ENCODE measurements around the gene IL1RN. TPM values are rescaled to one million over a fixed set of nuclear protein-coding genes. Genes with fewer than 3 reads are reported as not detected.

The IL1RN gene
- total and polyA plus RNA-seq, 2 of the 8 experiments (the other 6 are each of a cell fraction or from before 2014, with no cell fraction given): not detected

GRCh38 chr2:113141451-113141850 is 14.1 kb downstream of the IL1RN start:
- Histone ChIP-seq H4K20me1 (replicated peaks in 1 of 2; ENCODE audit: control insufficient read depth in 1 of 2, insufficient read depth in 2 of 2, low read length in 2 of 2) (no peaks in the 10 kb centered on the region), H2BK120ac (replicated peaks; ENCODE audit: low read depth, low read length) (no peak overlapping the region), H2AFZ (ENCODE audit: low read length) (peak overlapping the region; percentile 8; the same call in 1 of the 2 replicates), H3K9me3 (ENCODE audit: insufficient read depth in 2 of 2, low read depth in 1 of 2, low read length in 1 of 2) (no peaks in the 10 kb centered on the region), H3K9ac (replicated peaks in 1 of 4; ENCODE audit: extremely low read depth in 1 of 4, low read depth in 3 of 4, low read length in 3 of 4) (no peak overlapping the region), H3K79me1 (ENCODE audit: low read depth, low read length) (no peaks in the 10 kb centered on the region), H3K14ac (ENCODE audit: insufficient read length) (no peak overlapping the region), H3K4me3 (ENCODE audit: extremely low read depth in 1 of 4, insufficient read depth in 2 of 4, low read depth in 3 of 4, low read length in 4 of 4) (no peak overlapping the region), H2AK5ac (ENCODE audit: low read depth, low read length) (no peak overlapping the region), H3K27ac (ENCODE audit: low read depth, low read length) (no peak overlapping the region), H2BK15ac (ENCODE audit: low read length) (no peak overlapping the region), H4K91ac (replicated peaks; ENCODE audit: insufficient read length, low read length) (no peak overlapping the region), H3K4me1 (replicated peaks in 1 of 4; ENCODE audit: control insufficient read depth in 3 of 4, insufficient read depth in 4 of 4, low read length in 3 of 4) (no peaks in the 10 kb centered on the region), H3K23me2 (ENCODE audit: low read depth, low read length) (no peaks in the 10 kb centered on the region), H3K18ac (ENCODE audit: extremely low read depth, low read length) (no peak overlapping the region), H4K5ac (ENCODE audit: insufficient read length, low read depth, low read length) (no peak overlapping the region), H2BK5ac (ENCODE audit: low read depth, low read length) (no peak overlapping the region), H3K4me2 (ENCODE audit: insufficient read depth in 1 of 2, low read depth in 2 of 2, low read length in 2 of 2) (no peak overlapping the region), H3K27me3 (replicated peaks in 1 of 4; ENCODE audit: control insufficient read depth in 3 of 4, extremely low read depth in 1 of 4, insufficient read depth in 3 of 4, low read length in 3 of 4) (no peaks in the 10 kb centered on the region), H3K79me2 (ENCODE audit: control insufficient read depth in 1 of 2, insufficient read depth in 2 of 2, low read length in 2 of 2) (no peaks in the 10 kb centered on the region), H2BK12ac (ENCODE audit: low read depth, low read length) (no peak overlapping the region), H3K36me3 (ENCODE audit: control insufficient read depth in 2 of 4, insufficient read depth in 4 of 4, low read length in 3 of 4) (no peaks in the 10 kb centered on the region), H2BK20ac (ENCODE audit: low read length) (no peak overlapping the region), H3K23ac (ENCODE audit: insufficient read length) (no peak overlapping the region), H4K8ac (ENCODE audit: extremely low read depth, insufficient read depth, low read length) (no peak overlapping the region), H3K56ac (replicated peaks; ENCODE audit: insufficient read length, low read depth, low read length) (no peak overlapping the region), H3K4ac (replicated peaks; ENCODE audit: insufficient read length, low read depth, low read length) (no peak overlapping the region)
- FAIRE-seq: no peak
- WGBS, 2 experiments (ENCODE audit: extremely low coverage in 1 of 2, insufficient coverage in 1 of 2, insufficient read length in 1 of 2, insufficient replicate concordance in 2 of 2, low coverage in 1 of 2, low lambda C conversion rate in 2 of 2, missing lambda C conversion rate in 1 of 2): 88% methylated on average over 6 of the region's 6 CpGs; no CpG with 5 or more reads in 1 of the 2 experiments
- POLR2A ChIA-PET (ENCODE audit: partially characterized antibody): interaction anchor here (1.3 kb wide), 1 partner anchor 57 kb away, joined by 3 read pairs; no protein-coding TSS in a partner anchor
- DNase-seq (ENCODE audit: low read depth in 1 of 2, low spot score in 2 of 2): no peak
- CTCF ChIA-PET (ENCODE audit: partially characterized antibody): interaction anchor here (0.9 to 12.3 kb wide), 14 partner anchors 7 to 116 kb away, joined by 3 to 253 read pairs (median 28); partner anchors contain the start of gene PSD4
- no peak for TF ChIP-seq TAF1 (IDR thresholded peaks at IDR 0.05; ENCODE audit: low read depth, low read length)
- no peak for TF ChIP-seq RBBP5 (IDR thresholded peaks at IDR 0.05; ENCODE audit: borderline replicate concordance, low read depth, low read length)
- no peak for TF ChIP-seq SUZ12 (IDR thresholded peaks at IDR 0.05; ENCODE audit: low read length)
- no peak for TF ChIP-seq BACH1 (IDR thresholded peaks at IDR 0.05; ENCODE audit: low read length)
- TF ChIP-seq SIN3A (conservative IDR thresholded peaks at IDR 0.05 in 1 of 2, IDR thresholded peaks at IDR 0.05 in 1 of 2; ENCODE audit: low read depth in 1 of 2, low read length in 2 of 2): no peak
- no peak for TF ChIP-seq TEAD4 (IDR thresholded peaks at IDR 0.05; ENCODE audit: low read depth, low read length)

All from H1 (cell line).